ENCODE measurements around the gene GRID2.

GRCh38 chr4:92791871-92792440, 488.2 kb downstream of the GRID2 start:
- TF ChIP-seq JUND (IDR thresholded peaks at IDR 0.05) (no peak), TCF12 (IDR thresholded peaks at IDR 0.05) (no peak), CTCF (IDR thresholded peaks at IDR 0.05) (no peak)

All from SK-N-SH (cell line).